Activated naive CD4-positive, alpha-beta T cell treated with anti-CD3 and anti-CD28 coated beads for 36 hours (primary cell): ENCODE results near the gene FIGN. TPM values are rescaled to one million over a fixed set of nuclear protein-coding genes. Genes with fewer than 3 reads are reported as not detected.

ENCODE experiments used
- CTCF ChIA-PET: fragments of 350-600 bp; sonication (Branson Sonifier 250); formaldehyde crosslinking; loops from one replicate; lab custom pipeline; 2021; ENCODE audit warnings: antibody characterized with exemption; lab: Charles Lee
- DNase-seq: peaks from one replicate; pipeline ENCODE4 v3.0.0-alpha.2; 2020
- H3K27ac Mint-ChIP-seq: one replicate; pipeline ENCODE4 v1.8.0; 2021; ENCODE audit warnings: mild to moderate bottlenecking, mixed read lengths
- H3K27me3 Mint-ChIP-seq: one replicate; pipeline ENCODE4 v1.8.0; 2021; ENCODE audit warnings: low read depth, mixed read lengths
- H3K36me3 Mint-ChIP-seq: one replicate; pipeline ENCODE4 v1.8.0; 2021; ENCODE audit warnings: low read depth, mixed read lengths
- H3K4me1 Mint-ChIP-seq: one replicate; pipeline ENCODE4 v1.8.0; 2021; ENCODE audit warnings: low read depth, mixed read lengths
- H3K4me3 Mint-ChIP-seq: one replicate; pipeline ENCODE4 v1.8.0; 2021; ENCODE audit warnings: mild to moderate bottlenecking, moderate library complexity, mixed read lengths
- H3K9me3 Mint-ChIP-seq: one replicate; pipeline ENCODE4 v1.8.0; 2021; ENCODE audit warnings: mixed read lengths
- intact Hi-C: fragments of 100-400 bp; cut with micrococcal nuclease; formaldehyde crosslinking; loops from one replicate; pipeline ENCODE4 v1.15.1; 2023
- total RNA-seq, 2 experiments: library from RNA; stranded (reverse); gene quantifications; one replicate each; pipeline ENCODE4 v1.2.3, GENCODE V29; 2021

Gene FIGN
- total RNA-seq, 2 experiments from 2014 or later = not detected

DNA sequence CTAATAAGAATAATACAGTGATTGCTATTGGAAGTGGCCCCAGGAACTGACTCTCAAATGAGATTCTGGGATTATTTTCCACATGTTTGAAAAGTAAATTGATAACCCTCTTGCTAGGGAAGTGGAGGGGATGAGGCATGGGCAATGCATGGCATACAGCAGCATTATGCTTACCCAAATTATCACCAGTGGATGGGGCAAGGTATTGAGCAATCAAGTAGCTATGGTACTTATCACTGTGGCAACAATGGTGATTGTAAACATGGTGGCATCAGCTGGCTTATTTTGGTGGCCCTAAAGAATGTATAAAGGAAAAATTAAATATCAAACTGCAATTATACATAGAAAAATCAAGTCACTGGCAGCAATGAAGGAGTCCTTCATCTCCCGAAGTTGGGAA lies 155.1 kb downstream of the FIGN start:
- Mint-ChIP-seq H3K36me3 (no peaks in the 10 kb centered on the region), H3K27ac (no peak overlapping the region), H3K9me3 (peaks cover 4% of the 10 kb centered on the region), H3K4me3 (no peak overlapping the region), H3K27me3 (no peaks in the 10 kb centered on the region), H3K4me1 (no peaks in the 10 kb centered on the region)
- intact Hi-C loops = no loop called here
- CTCF ChIA-PET = no interaction called here
- no peak for DNase-seq

DNA sequence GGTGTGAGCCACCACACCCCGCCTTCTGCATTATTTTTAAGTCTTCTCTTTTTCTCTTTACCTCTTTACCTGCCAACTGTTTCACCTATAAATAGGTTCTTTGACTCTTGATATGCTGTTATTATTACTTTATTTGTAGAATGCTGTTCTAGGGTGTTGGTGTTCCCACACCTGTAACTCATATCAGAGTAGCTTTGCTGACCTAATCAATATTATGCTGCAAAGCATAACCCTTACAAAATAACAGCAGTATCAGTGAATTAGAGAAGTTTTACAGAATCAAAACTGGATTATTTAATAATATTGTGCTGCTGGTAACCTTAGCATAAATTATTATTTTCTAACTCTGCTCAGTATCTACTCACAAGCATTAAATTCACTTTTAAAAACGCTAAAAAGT lies 161.5 kb downstream of the FIGN start:
- Mint-ChIP-seq H3K4me1 (no peaks in the 10 kb centered on the region), H3K36me3 (no peaks in the 10 kb centered on the region), H3K27me3 (no peaks in the 10 kb centered on the region), H3K4me3 (no peak overlapping the region), H3K27ac (no peak overlapping the region), H3K9me3 (peaks cover 8% of the 10 kb centered on the region)
- CTCF ChIA-PET = no interaction called here
- intact Hi-C loops = no loop called here
- no peak for DNase-seq

DNA sequence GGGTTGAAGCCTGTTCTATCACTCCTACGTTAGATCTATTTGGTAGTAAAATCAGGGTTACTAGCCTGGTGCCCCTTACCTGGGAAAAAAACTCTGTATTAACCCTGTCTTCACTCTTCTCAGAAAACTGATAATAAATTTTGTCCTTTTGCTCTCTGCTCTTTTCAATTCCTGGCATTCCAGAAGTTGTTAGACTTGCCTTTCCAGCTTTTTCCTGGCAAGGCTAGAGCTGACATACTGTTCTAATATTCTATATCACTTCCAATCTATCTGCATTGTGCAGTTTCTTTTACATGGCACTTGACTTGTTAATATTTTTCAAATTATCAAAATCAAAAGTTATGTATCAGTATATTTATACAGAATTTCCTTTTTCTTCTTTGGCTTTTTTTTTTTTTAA lies 162.2 kb downstream of the FIGN start:
- Mint-ChIP-seq H3K4me1 (no peaks in the 10 kb centered on the region), H3K27ac (no peak overlapping the region), H3K36me3 (no peaks in the 10 kb centered on the region), H3K4me3 (no peak overlapping the region), H3K9me3 (peaks cover 7% of the 10 kb centered on the region), H3K27me3 (no peaks in the 10 kb centered on the region)
- intact Hi-C loops = no loop called here
- no peak for DNase-seq
- CTCF ChIA-PET = no interaction called here

DNA sequence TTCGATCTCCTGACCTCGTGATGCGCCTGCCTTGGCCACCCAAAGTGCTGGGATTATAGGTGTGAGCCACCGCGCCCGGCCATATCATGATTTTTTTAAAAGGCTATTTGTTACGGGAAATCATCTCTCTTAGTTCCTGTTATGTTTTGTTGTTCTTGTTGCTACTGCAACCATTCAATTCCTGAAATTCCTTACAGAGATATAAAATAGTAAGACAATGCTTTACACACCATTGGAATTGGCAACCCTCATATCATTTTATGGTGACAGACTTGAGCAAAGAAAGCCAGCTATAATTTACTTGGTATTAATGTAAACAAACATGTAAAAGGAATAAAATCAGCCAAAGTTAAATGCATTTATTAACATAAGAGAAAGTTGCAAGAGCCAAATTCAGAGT lies 163.0 kb downstream of the FIGN start:
- no peaks in the 10 kb centered on the region for H3K27me3 Mint-ChIP-seq
- no peak overlapping the region for H3K27ac Mint-ChIP-seq
- intact Hi-C loops = no loop called here
- DNase-seq = no peak
- no peaks in the 10 kb centered on the region for H3K36me3 Mint-ChIP-seq
- peaks cover 7% of the 10 kb centered on the region for H3K9me3 Mint-ChIP-seq
- no peak overlapping the region for H3K4me3 Mint-ChIP-seq
- H3K4me1 Mint-ChIP-seq = no peaks in the 10 kb centered on the region
- CTCF ChIA-PET = no interaction called here

GRCh38 chr2:163571423-163572102 lies 164.2 kb downstream of the FIGN start:
- no peak for DNase-seq
- H3K36me3 Mint-ChIP-seq = no peaks in the 10 kb centered on the region
- no peaks in the 10 kb centered on the region for H3K27me3 Mint-ChIP-seq
- intact Hi-C loops = no loop called here
- CTCF ChIA-PET = no interaction called here
- H3K9me3 Mint-ChIP-seq = peaks cover 7% of the 10 kb centered on the region
- no peak overlapping the region for H3K27ac Mint-ChIP-seq
- H3K4me1 Mint-ChIP-seq = no peaks in the 10 kb centered on the region
- H3K4me3 Mint-ChIP-seq = no peak overlapping the region

GRCh38 chr2:163570391-163570790 lies 165.4 kb downstream of the FIGN start:
- Mint-ChIP-seq H3K4me1 (no peaks in the 10 kb centered on the region), H3K27ac (no peak overlapping the region), H3K36me3 (no peaks in the 10 kb centered on the region), H3K9me3 (peaks cover 4% of the 10 kb centered on the region), H3K4me3 (no peak overlapping the region), H3K27me3 (no peaks in the 10 kb centered on the region)
- DNase-seq = no peak
- intact Hi-C loops = no loop called here
- CTCF ChIA-PET = no interaction called here

DNA sequence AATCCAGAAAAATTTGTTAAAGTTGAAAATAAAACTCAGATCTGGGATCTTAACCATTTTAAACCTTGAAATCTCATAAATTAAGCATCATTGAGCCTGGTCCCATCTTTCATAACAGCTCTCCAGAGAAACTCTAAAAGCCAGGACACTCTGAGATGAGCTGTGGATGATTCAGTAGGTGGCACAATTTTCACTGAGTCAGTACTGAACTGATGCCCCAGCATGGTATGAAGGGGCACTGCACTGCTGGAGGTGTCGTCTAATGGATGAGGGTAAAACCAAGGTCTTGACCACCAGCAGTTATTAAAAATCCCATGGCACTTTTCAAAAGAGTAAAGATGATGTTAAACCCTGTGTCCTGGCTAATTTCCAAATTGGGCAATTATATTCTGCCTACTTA lies 170.6 kb downstream of the FIGN start:
- intact Hi-C loops = no loop called here
- Mint-ChIP-seq H3K4me3 (no peak overlapping the region), H3K4me1 (no peaks in the 10 kb centered on the region), H3K36me3 (no peaks in the 10 kb centered on the region), H3K27me3 (no peaks in the 10 kb centered on the region), H3K27ac (no peak overlapping the region), H3K9me3 (peaks cover 2% of the 10 kb centered on the region)
- DNase-seq = no peak
- CTCF ChIA-PET = interaction anchor here (0.7 kb wide), 1 partner anchor 401 kb away, joined by 3 read pairs; no protein-coding TSS in a partner anchor

- Mint-ChIP-seq H3K4me1 (no peaks in the 10 kb centered on the region), H3K27ac (no peak overlapping the region), H3K27me3 (no peaks in the 10 kb centered on the region), H3K4me3 (no peak overlapping the region), H3K36me3 (no peaks in the 10 kb centered on the region), H3K9me3 (peaks cover under 1% of the 10 kb centered on the region)
- intact Hi-C loops = no loop called here
- DNase-seq = no peak
- CTCF ChIA-PET = no interaction called here
Observed at GRCh38 chr2:163564236-163564635, 171.6 kb downstream of the FIGN start.

GRCh38 chr2:163563336-163563735 lies 172.5 kb downstream of the FIGN start:
- intact Hi-C loops = no loop called here
- Mint-ChIP-seq H3K4me3 (no peak overlapping the region), H3K9me3 (no peaks in the 10 kb centered on the region), H3K4me1 (no peaks in the 10 kb centered on the region), H3K27ac (no peak overlapping the region), H3K27me3 (no peaks in the 10 kb centered on the region), H3K36me3 (no peaks in the 10 kb centered on the region)
- CTCF ChIA-PET = no interaction called here
- DNase-seq = no peak

DNA sequence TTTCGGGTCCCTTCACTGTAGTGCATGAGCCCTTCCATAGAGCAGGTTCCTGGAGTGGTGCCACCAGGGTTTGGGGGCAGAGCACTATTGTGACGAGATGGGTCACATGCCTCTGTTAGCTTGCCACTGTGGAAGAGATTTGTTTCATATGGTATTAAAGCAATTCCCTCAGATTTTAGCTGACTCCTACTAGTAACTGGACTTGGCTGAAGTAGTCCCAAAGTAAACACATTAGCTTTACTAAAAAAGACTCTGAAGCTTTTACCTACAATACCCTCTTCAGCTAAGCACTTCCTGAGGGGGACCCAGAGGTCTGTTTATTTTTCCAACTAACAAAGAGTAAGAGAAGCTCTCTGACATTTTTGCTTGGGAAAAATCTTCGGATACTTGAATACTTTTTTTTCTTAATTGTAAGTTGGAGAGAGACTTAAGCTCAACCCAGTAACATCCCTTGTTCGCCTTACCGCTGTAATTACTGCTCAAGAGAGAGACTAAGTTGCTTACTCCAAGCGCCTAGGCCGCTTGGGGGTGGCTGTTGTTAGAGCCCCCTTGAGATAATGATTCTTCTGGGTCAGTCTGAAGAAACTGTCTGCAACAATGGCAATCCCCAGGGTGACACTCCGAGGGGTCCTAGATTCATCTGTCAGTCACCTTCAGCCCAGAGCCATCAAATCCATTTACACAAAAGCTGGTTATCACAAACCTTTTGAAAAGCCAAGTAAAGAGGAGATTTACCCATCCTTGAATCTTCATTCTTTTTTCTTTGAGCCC lies 177.4 kb downstream of the FIGN start:
- no peaks in the 10 kb centered on the region for H3K4me1 Mint-ChIP-seq
- H3K36me3 Mint-ChIP-seq = no peaks in the 10 kb centered on the region
- intact Hi-C loops = no loop called here
- CTCF ChIA-PET = no interaction called here
- no peaks in the 10 kb centered on the region for H3K9me3 Mint-ChIP-seq
- H3K4me3 Mint-ChIP-seq = no peak overlapping the region
- H3K27me3 Mint-ChIP-seq = no peaks in the 10 kb centered on the region
- H3K27ac Mint-ChIP-seq = no peak overlapping the region
- no peak for DNase-seq

DNA sequence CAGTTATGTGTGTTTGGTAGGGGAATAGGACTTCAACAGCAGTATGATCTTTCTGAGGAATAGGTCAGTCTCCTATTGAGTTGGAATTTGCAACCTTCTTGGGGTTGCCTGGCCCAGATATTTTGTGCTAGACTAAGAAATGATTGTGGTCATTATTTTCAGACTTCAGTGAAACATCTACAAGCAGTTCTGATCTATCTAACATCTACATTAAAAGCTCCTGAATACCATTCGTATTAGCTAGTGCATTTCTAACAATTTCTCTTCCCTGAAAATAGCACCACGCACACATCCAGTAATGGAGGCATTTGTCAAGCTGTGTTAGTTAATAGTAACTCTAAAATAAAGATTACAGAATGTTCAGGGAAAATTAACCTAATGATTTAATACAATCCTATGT lies 179.3 kb downstream of the FIGN start:
- Mint-ChIP-seq H3K27me3 (no peaks in the 10 kb centered on the region), H3K4me1 (no peaks in the 10 kb centered on the region), H3K36me3 (no peaks in the 10 kb centered on the region), H3K27ac (no peak overlapping the region), H3K9me3 (no peaks in the 10 kb centered on the region), H3K4me3 (no peak overlapping the region)
- intact Hi-C loops = no loop called here
- no peak for DNase-seq
- CTCF ChIA-PET = no interaction called here

GRCh38 chr2:163554864-163555263 lies 180.9 kb downstream of the FIGN start:
- H3K4me1 Mint-ChIP-seq = no peaks in the 10 kb centered on the region
- no peak overlapping the region for H3K27ac Mint-ChIP-seq
- H3K4me3 Mint-ChIP-seq = no peak overlapping the region
- no peak for DNase-seq
- intact Hi-C loops = no loop called here
- no peaks in the 10 kb centered on the region for H3K27me3 Mint-ChIP-seq
- no peaks in the 10 kb centered on the region for H3K36me3 Mint-ChIP-seq
- H3K9me3 Mint-ChIP-seq = peaks cover 3% of the 10 kb centered on the region
- CTCF ChIA-PET = no interaction called here

GRCh38 chr2:163553601-163554000 lies 182.2 kb downstream of the FIGN start:
- intact Hi-C loops = no loop called here
- Mint-ChIP-seq H3K4me3 (no peak overlapping the region), H3K27me3 (no peaks in the 10 kb centered on the region), H3K27ac (no peak overlapping the region), H3K9me3 (peaks cover 3% of the 10 kb centered on the region), H3K36me3 (no peaks in the 10 kb centered on the region), H3K4me1 (no peaks in the 10 kb centered on the region)
- no peak for DNase-seq
- CTCF ChIA-PET = no interaction called here
